Measurements from ENCODE around the gene CMTM6. TPM values are rescaled to one million over a fixed set of nuclear protein-coding genes. Genes with fewer than 3 reads are reported as not detected.
A peak's percentile ranks its signal among the peaks of the same experiment; 100 is the strongest.

The CMTM6 gene
- total RNA-seq, 1 experiment from 2014 or later = 43.5 TPM

- Histone ChIP-seq H3T11ph (ENCODE audit: low read length) (no peak overlapping the region), H3K4me2 (ENCODE audit: insufficient read depth, insufficient read length, low read length) (no peak overlapping the region), H3K23me2 (ENCODE audit: insufficient read length, low read depth, low read length, poor library complexity, severe bottlenecking) (no peaks in the 10 kb centered on the region), H3K9ac (ENCODE audit: extremely low read depth, insufficient read length, low read length) (no peak overlapping the region), H3K27me3 (ENCODE audit: insufficient read depth, low read length) (no peaks in the 10 kb centered on the region), H2BK120ac (ENCODE audit: low read depth, low read length, poor library complexity, severe bottlenecking) (no peak overlapping the region), H2AFZ (ENCODE audit: low read length) (no peak overlapping the region), H3K56ac (ENCODE audit: insufficient read length, low read depth, low read length) (no peak overlapping the region), H2BK20ac (ENCODE audit: low read depth, low read length, poor library complexity, severe bottlenecking) (no peak overlapping the region), H4K91ac (ENCODE audit: insufficient read length, low read depth, low read length) (no peak overlapping the region), H4K5ac (ENCODE audit: insufficient read length, low read depth, low read length) (no peak overlapping the region), H3K27ac (ENCODE audit: insufficient read length, low read depth, low read length) (no peak overlapping the region), H3K23ac (ENCODE audit: insufficient read length, low read depth, low read length) (no peak overlapping the region), H3K14ac (ENCODE audit: insufficient read depth, low read length) (no peak overlapping the region), H3K4me1 (ENCODE audit: insufficient read depth, low read length) (no peaks in the 10 kb centered on the region), H3K79me2 (ENCODE audit: insufficient read depth, low read length) (peaks cover 5% of the 10 kb centered on the region; the same call in 1 of the 2 replicates), H3K4ac (ENCODE audit: low read depth, low read length) (no peak overlapping the region), H2BK5ac (ENCODE audit: insufficient read length, low read length) (no peak overlapping the region), H3K79me1 (ENCODE audit: insufficient read depth, low read depth, low read length, poor library complexity, severe bottlenecking) (peaks cover 11% of the 10 kb centered on the region), H4K20me1 (ENCODE audit: control insufficient read depth, insufficient read depth, insufficient read length) (no peaks in the 10 kb centered on the region), H3K9me3 (ENCODE audit: control insufficient read depth, low read depth, low read length) (no peaks in the 10 kb centered on the region), H2BK15ac (ENCODE audit: low read depth, low read length) (no peak overlapping the region), H2AK5ac (ENCODE audit: insufficient read length, low read length) (no peak overlapping the region), H3K18ac (ENCODE audit: insufficient read length, low read depth, low read length) (no peak overlapping the region), H4K8ac (replicated peaks; ENCODE audit: insufficient read length, low read depth, low read length) (no peak overlapping the region), H2BK12ac (ENCODE audit: insufficient read length, low read depth, low read length) (no peak overlapping the region)
- WGBS (ENCODE audit: extremely low coverage, insufficient read length, low lambda C conversion rate) = no CpG with 5 or more reads among the region's 2 CpGs
- Mint-ChIP-seq H3K4me1 (peaks cover 5% of the 10 kb centered on the region in 2 experiments), H3K4me3 (no peak overlapping the region), H3K9me3 (no peaks in the 10 kb centered on the region), H3K27ac (0 out of 7 replicates have a peak overlapping the region, but pooled peaks of 1 of the 3 experiments have one; percentile 2), H3K36me3 (ENCODE audit: insufficient read depth in 1 of 3, low read depth in 3 of 3) (peaks cover 3 to 29% (median 20%) of the 10 kb centered on the region in 3 experiments; a peak in 6 of 7 replicates), H3K27me3 (ENCODE audit: low read depth) (no peaks in the 10 kb centered on the region)
- TF ChIP-seq CTCF (conservative IDR thresholded peaks at IDR 0.05) = no peak
- no peak for DNase-seq
Observed at GRCh38 chr3:32544894-32545293, 42.2 kb upstream of the CMTM6 start.
